ENCODE measurements around the gene SAP30BP.
A peak's percentile ranks its signal among the peaks of the same experiment; 100 is the strongest.

SAP30BP gene

GRCh38 chr17:75666959-75667790 lies at the start of gene SAP30BP, which contains the start of gene RECQL5:
Gene SAP30BP (plus strand): TSS chr17:75667338. CDS start chr17:75667373, 35 bp downstream.
Gene RECQL5 (minus strand): TSS chr17:75667154. CDS start chr17:75666557, 597 bp downstream.
- DNase-seq, result peak; percentile 86

GRCh38 chr17:75617675-75618074 lies 49.5 kb upstream of the SAP30BP start:
- DNase-seq, result no peak

GRCh38 chr17:75619506-75620431 lies 47.4 kb upstream of the SAP30BP start:
- no peak for DNase-seq

GRCh38 chr17:75621489-75621888 lies 45.6 kb upstream of the SAP30BP start:
- no peak for DNase-seq

DNA sequence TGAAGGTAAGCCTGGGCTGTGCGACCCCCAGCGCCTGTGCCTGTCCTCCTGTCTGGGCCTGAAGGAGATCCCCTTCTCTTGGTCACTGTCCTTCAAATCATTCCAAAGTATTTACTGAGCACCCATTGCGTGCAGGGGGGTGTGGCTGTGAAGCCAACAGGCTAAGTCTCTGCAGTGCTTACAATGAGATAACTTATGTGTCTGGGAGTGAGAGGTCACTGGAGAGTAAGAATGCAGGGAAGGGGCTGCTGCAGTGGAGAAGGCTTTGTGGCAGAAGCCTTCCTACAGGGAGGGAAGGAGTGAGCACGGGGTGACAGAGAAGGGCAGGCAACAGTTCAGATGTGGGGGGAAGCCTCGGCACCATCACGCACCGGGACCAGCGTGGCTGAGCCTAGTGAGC lies 45.1 kb upstream of the SAP30BP start:
- no peak for DNase-seq

DNA sequence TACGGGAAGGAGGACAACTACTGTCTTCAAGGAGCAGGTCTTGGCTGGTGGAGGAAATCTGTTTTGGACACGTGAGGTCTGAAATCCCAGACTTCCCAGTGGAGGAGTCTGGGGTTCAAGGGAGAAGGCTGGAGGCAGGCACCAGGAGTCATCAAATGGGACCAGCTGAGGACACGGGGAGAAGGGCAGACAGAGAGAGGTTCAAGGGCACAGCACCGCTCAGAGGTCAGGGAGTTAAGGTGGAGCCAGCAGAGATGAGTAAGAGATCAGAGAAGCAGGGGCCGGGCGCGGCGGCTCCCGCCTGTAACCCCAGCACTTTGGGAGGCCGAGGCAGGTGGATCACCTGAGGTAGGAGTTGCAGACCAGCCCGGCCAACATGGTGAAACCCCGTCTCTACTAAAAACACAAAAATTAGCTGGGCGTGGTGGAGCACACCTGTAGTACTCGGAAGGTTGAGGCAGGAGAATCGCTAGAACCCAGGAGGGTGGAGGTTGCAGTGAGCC lies 44.3 kb upstream of the SAP30BP start:
- no peak for DNase-seq

DNA sequence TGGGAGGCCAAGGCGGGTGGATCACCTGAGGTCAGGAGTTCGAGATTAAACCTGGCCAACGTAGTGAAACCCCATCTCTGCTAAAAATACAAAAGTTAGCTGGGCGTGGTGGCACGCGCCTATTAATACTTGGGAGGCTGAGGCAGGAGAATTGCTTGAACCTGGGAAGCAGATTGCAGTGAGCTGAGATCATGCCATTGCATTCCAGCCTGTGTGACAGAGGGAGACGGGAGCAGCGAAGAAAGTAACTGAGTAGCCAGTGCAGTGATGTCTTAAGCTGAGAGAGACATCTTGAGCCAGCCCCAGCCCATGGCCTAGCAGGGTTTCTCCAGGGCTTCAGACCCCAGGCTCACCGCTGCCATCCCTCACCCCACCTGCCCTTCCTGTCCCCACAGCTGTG lies 43.8 kb upstream of the SAP30BP start:
- no peak for DNase-seq

DNA sequence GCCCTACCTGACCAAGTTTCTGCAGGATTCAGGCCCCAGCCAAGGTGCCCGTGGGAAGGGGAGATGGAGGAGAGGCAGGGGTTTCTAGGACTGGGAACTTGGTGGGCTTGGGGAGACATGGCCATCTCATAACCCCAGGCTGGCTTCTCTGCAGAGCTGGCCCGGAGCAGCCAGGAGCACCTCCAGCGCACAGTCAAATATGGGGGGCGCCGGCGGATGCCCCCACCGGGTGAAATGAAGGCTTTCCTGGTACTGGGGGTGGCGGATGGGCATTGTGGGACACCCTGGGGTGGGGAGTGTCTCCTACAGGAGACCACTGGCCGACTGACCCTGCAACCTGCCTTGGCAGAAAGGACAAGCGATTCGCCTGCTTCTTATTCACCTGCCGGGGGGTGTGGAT lies 43.1 kb upstream of the SAP30BP start:
- DNase-seq, result no peak

DNA sequence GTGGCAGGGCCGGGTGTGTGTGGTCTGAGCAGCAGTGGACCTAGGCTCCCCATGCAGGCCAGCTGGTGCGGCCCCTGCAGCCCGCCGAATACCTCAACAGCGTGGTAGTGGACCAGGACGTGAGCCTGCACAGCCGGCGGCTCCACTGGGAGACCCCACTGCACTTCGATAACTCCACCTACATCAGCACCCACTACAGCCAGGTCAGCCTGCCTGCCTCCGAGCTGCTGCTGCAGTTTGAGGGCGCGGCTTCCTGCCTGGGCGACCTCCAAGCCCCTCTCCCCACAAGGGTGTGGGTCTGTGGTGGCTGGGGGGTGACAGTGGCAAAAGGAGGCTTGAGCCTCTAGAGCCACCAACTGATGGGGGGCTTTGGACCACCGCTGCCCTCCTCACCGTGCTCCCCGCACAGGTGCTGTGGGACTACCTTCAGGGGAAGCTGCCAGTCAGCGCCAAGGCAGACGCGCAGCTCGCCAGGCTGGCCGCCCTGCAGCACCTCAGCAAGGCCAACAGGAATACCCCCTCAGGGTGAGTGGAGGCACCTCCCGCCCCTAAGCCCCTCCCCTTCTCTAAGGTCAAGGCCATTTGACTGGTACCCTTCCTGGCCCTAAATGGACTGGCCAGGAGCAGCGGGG lies 42.3 kb upstream of the SAP30BP start:
- no peak for DNase-seq

GRCh38 chr17:75625813-75626486 lies 41.2 kb upstream of the SAP30BP start:
- DNase-seq, result no peak

DNA sequence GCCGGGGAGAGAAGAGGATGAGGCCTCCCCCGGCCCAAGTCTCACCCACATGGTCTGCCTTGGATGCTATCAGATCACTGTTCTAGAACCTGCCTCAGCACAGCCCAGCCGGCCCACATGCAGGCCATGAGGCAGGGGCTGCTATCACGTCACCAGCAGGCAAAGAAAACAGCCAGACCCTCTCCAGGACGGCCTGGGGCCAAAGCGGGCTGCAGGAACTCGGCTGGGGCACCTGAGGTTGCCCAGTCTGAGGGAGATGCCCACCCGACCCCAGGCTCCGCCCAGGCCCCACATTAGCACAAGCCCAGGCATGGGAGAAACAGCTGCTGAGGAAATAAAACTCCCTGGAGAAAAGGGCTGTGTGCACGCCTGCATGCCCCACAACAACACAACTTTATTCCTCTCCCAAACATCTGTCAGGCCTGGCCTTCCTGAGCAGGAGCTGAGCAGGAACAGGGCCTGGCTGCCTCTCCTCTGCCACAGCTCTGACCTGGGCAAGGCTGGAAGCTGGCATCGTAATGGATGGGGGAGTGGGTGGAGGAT lies 40.6 kb upstream of the SAP30BP start:
- no peak for DNase-seq

- no peak for DNase-seq
Observed at GRCh38 chr17:75627094-75627493, 40.0 kb upstream of the SAP30BP start.

- DNase-seq, result no peak
Observed at GRCh38 chr17:75628425-75628824, 38.7 kb upstream of the SAP30BP start.

GRCh38 chr17:75629157-75629556 lies 38.0 kb upstream of the SAP30BP start:
- DNase-seq, result no peak

GRCh38 chr17:75630071-75630917 lies 36.8 kb upstream of the SAP30BP start:
- DNase-seq, result no peak

DNA sequence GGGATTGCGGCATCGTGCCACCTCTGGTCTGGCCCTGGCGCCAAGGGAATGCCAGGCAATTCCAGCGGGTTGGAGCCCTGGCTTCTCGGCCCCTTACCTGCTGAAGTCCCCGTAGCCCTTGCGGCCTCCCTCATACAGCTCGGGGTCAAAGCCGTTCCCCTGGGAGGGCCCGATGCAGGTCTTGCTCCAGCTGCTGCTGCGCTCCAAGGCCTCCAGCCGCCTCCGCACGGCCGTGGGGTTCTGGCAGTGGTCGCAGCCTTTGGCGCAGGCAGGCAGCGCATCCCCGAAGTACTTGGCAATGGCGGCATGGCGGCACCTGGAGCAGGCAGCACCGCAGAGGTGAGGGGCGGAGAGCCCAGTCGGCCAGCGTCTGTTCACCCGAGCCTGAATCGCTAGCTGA lies 35.8 kb upstream of the SAP30BP start:
- no peak for DNase-seq

DNA sequence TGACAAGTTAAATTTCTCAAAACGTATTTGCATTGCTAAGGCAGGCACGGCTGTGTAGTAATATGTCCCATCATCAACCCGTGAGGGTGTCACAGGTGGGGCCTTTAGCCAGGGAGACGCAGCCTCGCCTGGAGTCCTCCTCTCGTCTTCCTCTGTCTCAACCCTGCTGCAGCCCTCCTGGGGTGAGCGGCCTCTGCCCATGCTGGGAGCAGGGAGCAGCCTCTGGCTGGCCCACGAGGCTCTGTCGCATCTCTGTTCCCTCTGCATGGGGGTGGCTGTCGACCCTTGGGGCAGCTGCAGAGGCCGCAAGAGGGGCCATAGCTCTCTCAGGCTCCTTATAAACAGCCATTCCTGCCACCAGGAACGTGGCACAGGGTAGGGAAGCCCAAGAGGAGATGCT lies 34.7 kb upstream of the SAP30BP start:
- no peak for DNase-seq

DNA sequence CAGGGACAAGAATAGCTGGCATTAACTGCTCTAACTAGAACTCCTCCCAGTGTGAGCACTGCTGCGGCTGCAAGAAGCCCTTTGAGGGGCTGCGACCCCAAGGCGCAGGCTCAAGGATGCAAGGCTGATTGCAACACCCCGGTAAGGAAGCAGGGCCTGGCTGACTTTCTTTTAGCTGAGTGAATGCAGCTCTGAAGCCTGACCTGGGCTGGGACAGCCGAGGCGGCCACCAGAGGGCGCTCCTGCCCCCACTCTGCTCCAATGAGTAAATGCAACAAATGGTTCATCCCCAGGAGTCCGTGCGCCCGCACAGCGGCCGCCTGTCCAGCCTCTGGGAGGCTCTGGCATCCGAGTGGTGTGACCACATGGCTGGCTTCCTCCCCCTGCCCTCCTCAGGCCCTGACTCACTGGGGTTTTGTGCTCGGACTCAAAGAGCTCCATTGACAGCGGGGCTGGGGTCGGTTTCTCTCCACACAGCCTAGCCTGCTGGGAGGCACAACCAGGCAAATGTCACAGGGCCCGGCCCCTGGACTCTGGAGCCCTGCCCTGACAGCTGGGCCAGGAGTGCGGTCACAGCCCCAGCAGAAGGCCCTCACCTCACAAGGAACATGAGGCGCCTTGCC lies 34.2 kb upstream of the SAP30BP start, which contains the start of gene SMIM5:
Gene SMIM5 (plus strand): TSS at position 572 of the 623 bp plus-strand sequence. CDS start 6,768 bp downstream, outside the sequence.
- peak; percentile 13 for DNase-seq

GRCh38 chr17:75633486-75634375 lies 33.4 kb upstream of the SAP30BP start:
- DNase-seq, result peak; percentile 40

Measured in NCI-H748 treated with DMSO at 0.1 percent for 48 hours (cell line).